H9 (cell line): ENCODE results near the gene LRRC36. TPM values are rescaled to one million over a fixed set of nuclear protein-coding genes. Genes with fewer than 3 reads are reported as not detected.

Experiments
- DNase-seq: peaks from one replicate; pipeline ENCODE4 v3.0.0-alpha.2; 2017
- H2AFZ ChIP-seq: one replicate; pipeline ENCODE4 v1.6.1; 2013; ENCODE audit warnings: mild to moderate bottlenecking, low read length, control low read depth, moderate library complexity
- H2AK5ac ChIP-seq: 2 replicates; pipeline ENCODE4 v1.6.1; 2013; ENCODE audit warnings: low read length, control low read depth, mixed read lengths; ENCODE audit not compliant: insufficient read length
- H2BK120ac ChIP-seq: one replicate; pipeline ENCODE4 v1.6.1; 2013; ENCODE audit warnings: low read depth, mild to moderate bottlenecking, low read length, control low read depth, inconsistent platforms; ENCODE audit not compliant: poor library complexity, severe bottlenecking
- H2BK12ac ChIP-seq: 2 replicates; pipeline ENCODE4 v1.6.1; 2013; ENCODE audit warnings: low read length, control low read depth, mixed read lengths, low read depth; ENCODE audit not compliant: insufficient read length
- H2BK15ac ChIP-seq: 2 replicates; pipeline ENCODE4 v1.6.1; 2013; ENCODE audit warnings: low read depth, low read length, control low read depth
- H2BK20ac ChIP-seq: one replicate; pipeline ENCODE4 v1.6.1; 2013; ENCODE audit warnings: low read depth, mild to moderate bottlenecking, low read length, control low read depth, inconsistent platforms; ENCODE audit not compliant: poor library complexity, severe bottlenecking
- H2BK5ac ChIP-seq: 2 replicates; pipeline ENCODE4 v1.6.1; 2013; ENCODE audit warnings: low read length, control low read depth, mixed read lengths; ENCODE audit not compliant: insufficient read length
- H3K14ac ChIP-seq: 2 replicates; pipeline ENCODE4 v1.6.1; 2013; ENCODE audit warnings: low read length, control low read depth; ENCODE audit not compliant: insufficient read depth
- H3K18ac ChIP-seq: 2 replicates; pipeline ENCODE4 v1.6.1; 2013; ENCODE audit warnings: low read depth, mild to moderate bottlenecking, mixed read lengths, low read length, control low read depth; ENCODE audit not compliant: insufficient read length
- H3K23ac ChIP-seq: 2 replicates; pipeline ENCODE4 v1.6.1; 2013; ENCODE audit warnings: low read length, control low read depth, mixed read lengths, low read depth; ENCODE audit not compliant: insufficient read length
- H3K23me2 ChIP-seq: 2 replicates; pipeline ENCODE4 v1.6.1; 2013; ENCODE audit warnings: low read depth, mild to moderate bottlenecking, mixed read lengths, low read length, control low read depth; ENCODE audit not compliant: insufficient read length, poor library complexity, severe bottlenecking
- H3K27ac ChIP-seq: 2 replicates; pipeline ENCODE4 v1.5.1; 2013; ENCODE audit warnings: low read length, control low read depth, mixed read lengths, low read depth; ENCODE audit not compliant: insufficient read length
- H3K27me3 ChIP-seq: 2 replicates; pipeline ENCODE4 v1.6.1; 2013; ENCODE audit warnings: low read length, control low read depth, inconsistent platforms; ENCODE audit not compliant: insufficient read depth
- H3K4ac ChIP-seq: 2 replicates; pipeline ENCODE4 v1.6.1; 2013; ENCODE audit warnings: low read depth, mild to moderate bottlenecking, control low read depth, inconsistent platforms, low read length, moderate library complexity
- H3K4me1 ChIP-seq: 2 replicates; pipeline ENCODE4 v1.6.1; 2013; ENCODE audit warnings: low read length, control low read depth, inconsistent platforms; ENCODE audit not compliant: insufficient read depth
- H3K4me2 ChIP-seq: 2 replicates; pipeline ENCODE4 v1.6.1; 2013; ENCODE audit warnings: low read length, control low read depth, mixed read lengths; ENCODE audit not compliant: insufficient read length, insufficient read depth
- H3K56ac ChIP-seq: 2 replicates; pipeline ENCODE4 v1.6.1; 2013; ENCODE audit warnings: low read depth, mild to moderate bottlenecking, mixed read lengths, low read length, control low read depth; ENCODE audit not compliant: insufficient read length
- H3K79me1 ChIP-seq: 2 replicates; pipeline ENCODE4 v1.6.1; 2013; ENCODE audit warnings: low read depth, mild to moderate bottlenecking, moderate library complexity, low read length, control low read depth, inconsistent platforms; ENCODE audit not compliant: insufficient read depth, poor library complexity, severe bottlenecking
- H3K79me2 ChIP-seq: 2 replicates; pipeline ENCODE4 v1.6.1; 2013; ENCODE audit warnings: low read length, control low read depth, inconsistent platforms; ENCODE audit not compliant: insufficient read depth
- H3K9ac ChIP-seq: 2 replicates; pipeline ENCODE4 v1.6.1; 2013; ENCODE audit warnings: low read length, control low read depth, mixed read lengths; ENCODE audit not compliant: insufficient read length; ENCODE audit errors: extremely low read depth
- H3K9me3 ChIP-seq: one replicate; pipeline ENCODE4 v1.6.1; 2013; ENCODE audit warnings: low read depth, low read length, inconsistent platforms; ENCODE audit not compliant: control insufficient read depth
- H3T11ph ChIP-seq: one replicate; pipeline ENCODE4 v1.6.1; 2013; ENCODE audit warnings: mild to moderate bottlenecking, low read length, control low read depth, inconsistent platforms
- H4K20me1 ChIP-seq: one replicate; pipeline ENCODE4 v1.6.1; 2013; ENCODE audit not compliant: control insufficient read depth, insufficient read length, insufficient read depth
- H4K5ac ChIP-seq: 2 replicates; pipeline ENCODE4 v1.6.1; 2013; ENCODE audit warnings: low read depth, mild to moderate bottlenecking, mixed read lengths, low read length, control low read depth; ENCODE audit not compliant: insufficient read length
- H4K8ac ChIP-seq: replicated peaks from 2 replicates; pipeline ENCODE4 v1.6.1; 2013; ENCODE audit warnings: low read length, control low read depth, mixed read lengths, low read depth; ENCODE audit not compliant: insufficient read length
- H4K91ac ChIP-seq: 2 replicates; pipeline ENCODE4 v1.6.1; 2013; ENCODE audit warnings: low read depth, mild to moderate bottlenecking, moderate library complexity, mixed read lengths, low read length, control low read depth; ENCODE audit not compliant: insufficient read length
- H3K27ac Mint-ChIP-seq, 3 experiments: 2 replicates in 2 of 3; 3 replicates in 1 of 3; pipeline ENCODE4 v1.8.0; 2020 to 2021; ENCODE audit warnings: mixed read lengths in 3 of 3, mild to moderate bottlenecking in 1 of 3, moderate library complexity in 1 of 3
- H3K27me3 Mint-ChIP-seq: 2 replicates; pipeline ENCODE4 v1.8.0; 2021; ENCODE audit warnings: low read depth, mild to moderate bottlenecking, moderate library complexity, mixed read lengths
- H3K36me3 Mint-ChIP-seq, 3 experiments: 2 replicates in 2 of 3; 3 replicates in 1 of 3; pipeline ENCODE4 v1.8.0; 2020 to 2021; ENCODE audit warnings: low read depth in 3 of 3, mixed read lengths in 3 of 3; ENCODE audit not compliant: insufficient read depth in 1 of 3
- H3K4me1 Mint-ChIP-seq, 2 experiments: 2 replicates each; pipeline ENCODE4 v1.8.0; 2020; ENCODE audit warnings: mixed read lengths in 2 of 2
- H3K4me3 Mint-ChIP-seq, 2 experiments: 2 replicates in 1 of 2; 3 replicates in 1 of 2; pipeline ENCODE4 v1.8.0; 2020 to 2021; ENCODE audit warnings: mild to moderate bottlenecking in 2 of 2, mixed read lengths in 2 of 2, moderate library complexity in 1 of 2
- H3K9me3 Mint-ChIP-seq, 2 experiments: 2 replicates in 1 of 2; 3 replicates in 1 of 2; pipeline ENCODE4 v1.8.0; 2020; ENCODE audit warnings: mild to moderate bottlenecking in 2 of 2, mixed read lengths in 2 of 2, moderate library complexity in 1 of 2
- WGBS: extraction: QIAGEN DNeasy Blood & Tissue Kit; methylation state at CpG from one replicate; pipeline ENCODE4 v1.1.7; 2013; ENCODE audit warnings: missing lambda C conversion rate, low lambda C conversion rate, mixed read lengths; ENCODE audit not compliant: insufficient read length; ENCODE audit errors: extremely low coverage; 5-methylcytosine and 5-hydroxymethylcytosine counted together
- total RNA-seq: library from RNA; stranded (reverse); gene quantifications from 2 replicates; pipeline ENCODE4 v1.2.1, GENCODE V29; 2021
- TF ChIP-seq, protein P1 (sequence below): fragments of 200-600 bp; sonication (generic); conservative IDR thresholded peaks from 3 replicates; pipeline ENCODE4 v1.8.0; 2021; ENCODE audit warnings: antibody characterized with exemption, mild to moderate bottlenecking

The LRRC36 gene
- total RNA-seq, 1 experiment from 2014 or later = not detected

DNA sequence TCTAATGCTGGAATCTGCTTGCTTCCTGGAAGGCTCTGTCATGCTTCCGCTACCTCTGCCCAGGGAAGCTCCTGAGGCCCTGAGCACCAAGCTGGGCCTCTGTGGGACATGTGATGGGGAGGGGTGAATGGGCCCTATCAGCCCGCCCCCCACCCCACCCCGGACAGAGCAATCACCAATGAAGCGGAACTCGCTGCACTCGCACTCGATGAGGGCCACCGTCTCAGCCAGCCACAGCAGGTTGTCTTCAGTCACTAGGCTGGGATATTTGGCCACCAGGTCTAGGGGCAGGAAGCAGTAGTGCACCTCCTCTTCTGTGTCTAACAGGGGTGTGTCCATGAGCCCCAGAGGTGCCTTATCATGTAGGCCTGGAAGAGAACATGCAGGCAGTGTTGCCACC is 23.6 kb upstream of the LRRC36 start:
- H3K9ac ChIP-seq = no peak overlapping the region
- no peak overlapping the region for H2BK5ac ChIP-seq
- H4K20me1 ChIP-seq = no peaks in the 10 kb centered on the region
- TF ChIP-seq, protein P1, sequence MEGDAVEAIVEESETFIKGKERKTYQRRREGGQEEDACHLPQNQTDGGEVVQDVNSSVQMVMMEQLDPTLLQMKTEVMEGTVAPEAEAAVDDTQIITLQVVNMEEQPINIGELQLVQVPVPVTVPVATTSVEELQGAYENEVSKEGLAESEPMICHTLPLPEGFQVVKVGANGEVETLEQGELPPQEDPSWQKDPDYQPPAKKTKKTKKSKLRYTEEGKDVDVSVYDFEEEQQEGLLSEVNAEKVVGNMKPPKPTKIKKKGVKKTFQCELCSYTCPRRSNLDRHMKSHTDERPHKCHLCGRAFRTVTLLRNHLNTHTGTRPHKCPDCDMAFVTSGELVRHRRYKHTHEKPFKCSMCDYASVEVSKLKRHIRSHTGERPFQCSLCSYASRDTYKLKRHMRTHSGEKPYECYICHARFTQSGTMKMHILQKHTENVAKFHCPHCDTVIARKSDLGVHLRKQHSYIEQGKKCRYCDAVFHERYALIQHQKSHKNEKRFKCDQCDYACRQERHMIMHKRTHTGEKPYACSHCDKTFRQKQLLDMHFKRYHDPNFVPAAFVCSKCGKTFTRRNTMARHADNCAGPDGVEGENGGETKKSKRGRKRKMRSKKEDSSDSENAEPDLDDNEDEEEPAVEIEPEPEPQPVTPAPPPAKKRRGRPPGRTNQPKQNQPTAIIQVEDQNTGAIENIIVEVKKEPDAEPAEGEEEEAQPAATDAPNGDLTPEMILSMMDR = no peak
- Mint-ChIP-seq H3K27me3 (peaks cover 40% of the 10 kb centered on the region), H3K4me3 (no peak overlapping the region), H3K27ac (no peak overlapping the region), H3K9me3 (no peaks in the 10 kb centered on the region), H3K4me1 (no peaks in the 10 kb centered on the region), H3K36me3 (no peaks in the 10 kb centered on the region)
- no CpG with 5 or more reads among the region's 8 CpGs for WGBS
- H2AFZ ChIP-seq = no peak overlapping the region
- no peak overlapping the region for H4K5ac ChIP-seq
- no peak overlapping the region for H3K14ac ChIP-seq
- H3K79me1 ChIP-seq = no peaks in the 10 kb centered on the region
- H2BK15ac ChIP-seq = no peak overlapping the region
- H3K4ac ChIP-seq = no peak overlapping the region
- H2BK20ac ChIP-seq = no peak overlapping the region
- H4K91ac ChIP-seq = no peak overlapping the region
- no peak overlapping the region for H4K8ac ChIP-seq
- no peak for DNase-seq
- H3K4me2 ChIP-seq = no peak overlapping the region
- no peak overlapping the region for H3K23ac ChIP-seq
- H2BK120ac ChIP-seq = no peak overlapping the region
- no peak overlapping the region for H3T11ph ChIP-seq
- H3K56ac ChIP-seq = no peak overlapping the region
- no peaks in the 10 kb centered on the region for H3K9me3 ChIP-seq
- H3K18ac ChIP-seq = no peak overlapping the region
- no peak overlapping the region for H2BK12ac ChIP-seq
- no peak overlapping the region for H3K27ac ChIP-seq
- H3K27me3 ChIP-seq = no peaks in the 10 kb centered on the region
- H3K23me2 ChIP-seq = no peaks in the 10 kb centered on the region
- H3K79me2 ChIP-seq = no peaks in the 10 kb centered on the region
- H2AK5ac ChIP-seq = no peak overlapping the region
- H3K4me1 ChIP-seq = no peaks in the 10 kb centered on the region
